ENCODE data around the gene ST6GAL1. TPM values are rescaled to one million over a fixed set of nuclear protein-coding genes. Genes with fewer than 3 reads are reported as not detected.

ST6GAL1 gene
- total and polyA plus RNA-seq, 10 of the 15 experiments (the other 5 are each of a cell fraction or from before 2014, with no cell fraction given): 74.2 to 248 (median 149) TPM

DNA sequence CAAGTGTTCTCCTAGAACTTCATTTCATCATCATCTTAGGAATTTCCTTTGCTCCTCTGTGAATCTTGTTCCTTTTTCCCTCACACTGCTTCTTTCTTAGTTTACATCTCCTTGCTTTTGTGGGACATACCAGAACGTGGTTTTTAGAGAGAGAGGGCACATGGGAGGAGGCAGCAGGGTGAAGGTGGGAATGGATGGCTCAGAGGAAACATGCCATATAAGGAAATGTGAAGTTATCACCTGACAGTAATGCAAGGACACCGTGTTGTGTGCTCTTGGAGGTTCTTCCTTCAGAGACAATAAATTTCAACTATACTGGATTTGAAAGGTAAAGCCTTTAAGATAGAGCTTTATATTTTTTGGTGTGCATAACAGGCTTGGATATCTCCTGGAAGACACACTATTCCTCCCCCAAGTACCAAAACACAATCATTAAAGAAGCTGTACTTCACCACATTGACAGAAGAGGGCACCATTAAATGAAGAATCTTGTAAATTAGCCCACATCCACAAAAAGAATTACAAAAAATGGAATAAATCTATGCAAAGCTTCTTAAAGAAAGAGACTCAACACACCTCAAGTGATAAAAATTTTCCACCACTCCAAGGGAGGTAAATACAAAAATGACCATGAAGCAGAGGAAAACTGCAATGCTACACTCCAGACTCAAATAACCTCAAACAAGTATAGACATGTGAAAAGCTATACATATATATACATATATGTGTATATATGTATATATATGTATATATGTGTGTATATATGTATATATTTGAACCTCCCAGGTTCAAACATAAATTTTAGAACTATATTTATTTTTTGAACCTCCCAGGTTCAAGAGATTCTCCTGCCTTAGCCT, 182.8 kb downstream of the ST6GAL1 start (continued):
- TF ChIP-seq PAX8 (IDR thresholded peaks at IDR 0.05) (no peak), CHD4 (IDR thresholded peaks at IDR 0.05) (no peak), DPF2 (IDR thresholded peaks at IDR 0.05) (no peak), ZBTB40 (IDR thresholded peaks at IDR 0.05; ENCODE audit: borderline replicate concordance) (no peak), CREM (IDR thresholded peaks at IDR 0.05; ENCODE audit: low read depth) (no peak), SRF (IDR thresholded peaks at IDR 0.05; ENCODE audit: low read depth in 2 of 2, low read length in 2 of 2) (peak; percentile 89 to 95), JUNB (IDR thresholded peaks at IDR 0.05) (no peak), MEF2A (IDR thresholded peaks at IDR 0.05; ENCODE audit: insufficient read depth, low read depth, low read length) (no peak), POLR2AphosphoS5 (IDR thresholded peaks at IDR 0.05; ENCODE audit: low read length) (no peak), FOS (IDR thresholded peaks at IDR 0.05; ENCODE audit: borderline replicate concordance, extremely low read depth, insufficient read length) (no peak), RAD21 (IDR thresholded peaks at IDR 0.05; ENCODE audit: insufficient read depth, low read depth, low read length) (peak; percentile 78), SMAD1 (IDR thresholded peaks at IDR 0.05; ENCODE audit: low read depth, partially characterized antibody) (no peak)
- TF ChIP-seq, protein P1, sequence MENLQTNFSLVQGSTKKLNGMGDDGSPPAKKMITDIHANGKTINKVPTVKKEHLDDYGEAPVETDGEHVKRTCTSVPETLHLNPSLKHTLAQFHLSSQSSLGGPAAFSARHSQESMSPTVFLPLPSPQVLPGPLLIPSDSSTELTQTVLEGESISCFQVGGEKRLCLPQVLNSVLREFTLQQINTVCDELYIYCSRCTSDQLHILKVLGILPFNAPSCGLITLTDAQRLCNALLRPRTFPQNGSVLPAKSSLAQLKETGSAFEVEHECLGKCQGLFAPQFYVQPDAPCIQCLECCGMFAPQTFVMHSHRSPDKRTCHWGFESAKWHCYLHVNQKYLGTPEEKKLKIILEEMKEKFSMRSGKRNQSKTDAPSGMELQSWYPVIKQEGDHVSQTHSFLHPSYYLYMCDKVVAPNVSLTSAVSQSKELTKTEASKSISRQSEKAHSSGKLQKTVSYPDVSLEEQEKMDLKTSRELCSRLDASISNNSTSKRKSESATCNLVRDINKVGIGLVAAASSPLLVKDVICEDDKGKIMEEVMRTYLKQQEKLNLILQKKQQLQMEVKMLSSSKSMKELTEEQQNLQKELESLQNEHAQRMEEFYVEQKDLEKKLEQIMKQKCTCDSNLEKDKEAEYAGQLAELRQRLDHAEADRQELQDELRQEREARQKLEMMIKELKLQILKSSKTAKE (IDR thresholded peaks at IDR 0.05; ENCODE audit: low read depth, poor library complexity, severe bottlenecking): no peak

Data from GM12878 (cell line).